IPS DF 6.9 (cell line): ENCODE results near the gene PITX3.

Experiments
- DNase-seq: peaks from one replicate; pipeline ENCODE4 v3.0.0-alpha.2; 2013; ENCODE audit warnings: low read depth, low spot score
- H3K27ac ChIP-seq: one replicate; pipeline ENCODE4 v1.5.1; 2013; ENCODE audit warnings: low read length, control low read depth
- H3K27me3 ChIP-seq: 2 replicates; pipeline ENCODE4 v1.6.1; 2013; ENCODE audit warnings: mild to moderate bottlenecking, low read length; ENCODE audit not compliant: control insufficient read depth, insufficient read depth
- H3K36me3 ChIP-seq: 2 replicates; pipeline ENCODE4 v1.6.1; 2013; ENCODE audit warnings: low read length; ENCODE audit not compliant: control insufficient read depth, insufficient read depth
- H3K4me1 ChIP-seq: 2 replicates; pipeline ENCODE4 v1.6.1; 2013; ENCODE audit warnings: low read length; ENCODE audit not compliant: control insufficient read depth, insufficient read depth
- H3K4me3 ChIP-seq: 2 replicates; pipeline ENCODE4 v1.5.1; 2013; ENCODE audit warnings: mild to moderate bottlenecking, low read length
- H3K9me3 ChIP-seq: 2 replicates; pipeline ENCODE4 v1.6.1; 2013; ENCODE audit warnings: low read length, inconsistent platforms; ENCODE audit not compliant: control insufficient read depth, insufficient read depth
- WGBS: extraction: QIAGEN DNeasy Blood & Tissue Kit; methylation state at CpG from one replicate; pipeline ENCODE4 v1.1.7; 2013; ENCODE audit warnings: mixed read lengths, missing lambda C conversion rate; ENCODE audit not compliant: insufficient read length, insufficient coverage; 5-methylcytosine and 5-hydroxymethylcytosine counted together

Gene PITX3

GRCh38 chr10:102280397-102281101 is 39.2 kb upstream of the PITX3 start:
- H3K4me1 ChIP-seq: no peaks in the 10 kb centered on the region
- no peak overlapping the region for H3K27ac ChIP-seq
- H3K4me3 ChIP-seq: no peak overlapping the region
- H3K27me3 ChIP-seq: no peaks in the 10 kb centered on the region
- no peaks in the 10 kb centered on the region for H3K36me3 ChIP-seq
- H3K9me3 ChIP-seq: no peaks in the 10 kb centered on the region
- no CpG with 5 or more reads among the region's 3 CpGs for WGBS
- no peak for DNase-seq

DNA sequence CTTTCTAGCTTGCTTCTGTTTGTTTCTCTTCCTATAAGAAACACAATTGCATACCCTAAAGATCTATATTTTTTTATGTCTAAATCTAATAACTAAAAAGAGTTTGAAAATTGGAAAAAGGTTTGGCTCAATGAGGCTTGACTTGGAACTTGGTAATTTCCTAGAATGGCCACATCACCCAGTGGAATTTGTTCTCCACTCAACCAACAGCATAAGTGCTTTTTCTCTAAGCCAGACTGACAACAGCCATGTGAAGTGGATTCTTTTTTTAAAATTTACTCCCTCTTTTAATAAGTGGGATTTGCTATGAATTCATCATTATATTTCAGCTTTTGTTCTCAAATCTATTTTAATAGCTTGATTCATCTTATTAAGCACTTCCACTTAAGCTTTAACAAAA is 37.8 kb upstream of the PITX3 start:
- Histone ChIP-seq H3K27ac (no peak overlapping the region), H3K27me3 (no peaks in the 10 kb centered on the region), H3K4me3 (no peak overlapping the region), H3K9me3 (no peaks in the 10 kb centered on the region), H3K4me1 (no peaks in the 10 kb centered on the region), H3K36me3 (no peaks in the 10 kb centered on the region)
- DNase-seq: no peak

GRCh38 chr10:102275343-102275742 is 34.0 kb upstream of the PITX3 start:
- no CpG with 5 or more reads among the region's 2 CpGs for WGBS
- DNase-seq: no peak
- Histone ChIP-seq H3K9me3 (no peaks in the 10 kb centered on the region), H3K36me3 (no peaks in the 10 kb centered on the region), H3K4me3 (no peak overlapping the region), H3K27me3 (no peaks in the 10 kb centered on the region), H3K4me1 (no peaks in the 10 kb centered on the region), H3K27ac (no peak overlapping the region)

DNA sequence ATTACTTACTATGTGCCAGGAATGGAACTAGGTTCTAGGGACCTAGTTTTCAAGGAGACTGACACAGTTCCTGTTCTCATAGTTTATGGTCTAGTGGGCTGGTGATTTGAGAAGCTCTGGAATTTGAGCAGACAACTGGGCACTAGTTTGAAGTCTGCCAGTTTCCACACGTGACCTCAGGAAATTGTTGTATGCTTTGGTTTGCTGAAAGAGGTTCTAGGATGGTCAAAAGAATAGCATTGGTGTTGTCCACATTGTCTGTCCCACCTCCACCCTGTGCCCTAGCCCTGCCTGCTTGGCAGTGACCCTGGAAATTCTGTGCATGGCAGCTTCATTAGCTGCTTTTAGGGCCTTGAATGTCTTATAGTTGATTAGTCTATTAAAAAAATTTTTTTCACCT is 32.8 kb upstream of the PITX3 start:
- no peaks in the 10 kb centered on the region for H3K36me3 ChIP-seq
- H3K4me3 ChIP-seq: no peak overlapping the region
- H3K27me3 ChIP-seq: no peaks in the 10 kb centered on the region
- DNase-seq: no peak
- H3K27ac ChIP-seq: no peak overlapping the region
- WGBS: no CpG with 5 or more reads among the region's 1 CpG
- H3K4me1 ChIP-seq: no peaks in the 10 kb centered on the region
- H3K9me3 ChIP-seq: no peaks in the 10 kb centered on the region

- Histone ChIP-seq H3K27ac (no peak overlapping the region), H3K27me3 (no peaks in the 10 kb centered on the region), H3K4me1 (no peaks in the 10 kb centered on the region), H3K36me3 (no peaks in the 10 kb centered on the region), H3K9me3 (no peaks in the 10 kb centered on the region), H3K4me3 (no peak overlapping the region)
- DNase-seq: no peak
- WGBS: no CpG with 5 or more reads among the region's 3 CpGs
These were observed 27.7 kb upstream of the PITX3 start for GRCh38 chr10:102269017-102269416.

DNA sequence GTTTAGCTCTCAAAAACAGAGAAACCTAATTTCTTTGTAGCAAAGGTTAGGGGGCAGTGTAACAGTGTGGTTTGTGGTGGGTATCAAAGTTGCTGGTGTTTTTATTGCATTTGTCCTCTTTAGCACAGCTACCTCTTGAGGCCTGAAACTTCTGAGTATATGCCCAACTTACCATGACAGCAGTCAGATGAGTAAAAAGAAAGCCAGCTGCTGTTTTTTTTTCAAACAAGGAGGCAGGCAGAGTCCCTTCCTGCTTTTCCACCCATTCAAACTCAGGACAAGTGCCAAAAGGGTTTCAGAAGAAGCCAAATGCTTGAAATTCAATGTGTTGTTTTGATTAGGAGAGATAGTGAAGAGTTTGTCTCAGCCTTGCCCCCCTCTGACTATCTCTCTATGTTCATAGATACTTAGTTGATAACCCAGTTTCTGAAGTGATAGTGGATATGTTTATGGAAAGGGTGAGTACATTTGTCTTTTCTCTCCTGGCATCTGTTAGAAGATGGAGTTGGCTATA is 27.1 kb upstream of the PITX3 start:
- no peak overlapping the region for H3K27ac ChIP-seq
- H3K36me3 ChIP-seq: no peaks in the 10 kb centered on the region
- no peaks in the 10 kb centered on the region for H3K4me1 ChIP-seq
- H3K4me3 ChIP-seq: no peak overlapping the region
- H3K9me3 ChIP-seq: no peaks in the 10 kb centered on the region
- no peaks in the 10 kb centered on the region for H3K27me3 ChIP-seq
- no peak for DNase-seq

DNA sequence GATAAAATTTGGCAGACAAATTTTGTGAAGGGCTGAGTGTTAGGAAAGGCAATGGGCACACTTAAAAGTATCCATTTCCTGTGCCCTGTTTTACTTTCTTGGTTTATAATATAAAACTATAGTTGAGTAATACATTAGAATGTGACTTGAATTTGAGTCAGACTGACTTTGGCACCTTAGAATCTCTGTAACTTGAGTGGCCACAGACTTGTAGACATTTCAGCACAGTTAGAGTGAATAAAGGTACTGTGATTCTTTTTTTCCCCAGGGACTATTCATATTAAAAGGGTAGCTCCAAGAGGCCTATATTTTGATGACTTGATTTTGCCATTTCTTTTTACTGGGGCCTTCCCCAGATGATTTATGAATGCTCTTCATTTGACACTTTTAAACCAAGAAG is 26.4 kb upstream of the PITX3 start:
- no peak overlapping the region for H3K27ac ChIP-seq
- no peaks in the 10 kb centered on the region for H3K36me3 ChIP-seq
- H3K4me1 ChIP-seq: no peaks in the 10 kb centered on the region
- H3K9me3 ChIP-seq: no peaks in the 10 kb centered on the region
- DNase-seq: no peak
- no peaks in the 10 kb centered on the region for H3K27me3 ChIP-seq
- no peak overlapping the region for H3K4me3 ChIP-seq

GRCh38 chr10:102266670-102267069 is 25.4 kb upstream of the PITX3 start:
- DNase-seq: no peak

GRCh38 chr10:102264371-102264770 is 23.1 kb upstream of the PITX3 start:
- no peak overlapping the region for H3K27ac ChIP-seq
- H3K4me3 ChIP-seq: no peak overlapping the region
- no peak for DNase-seq
- H3K9me3 ChIP-seq: no peaks in the 10 kb centered on the region
- no peaks in the 10 kb centered on the region for H3K4me1 ChIP-seq
- no CpG with 5 or more reads among the region's 4 CpGs for WGBS
- no peaks in the 10 kb centered on the region for H3K36me3 ChIP-seq
- no peaks in the 10 kb centered on the region for H3K27me3 ChIP-seq

More at GRCh38 chr10:102266670-102267069, 25.4 kb upstream of the PITX3 start:
- no peak overlapping the region for H3K27ac ChIP-seq
- H3K4me1 ChIP-seq: no peaks in the 10 kb centered on the region
- H3K36me3 ChIP-seq: no peaks in the 10 kb centered on the region
- no CpG with 5 or more reads among the region's 3 CpGs for WGBS
- no peaks in the 10 kb centered on the region for H3K27me3 ChIP-seq
- no peaks in the 10 kb centered on the region for H3K9me3 ChIP-seq
- no peak overlapping the region for H3K4me3 ChIP-seq

- no peak for DNase-seq
- Histone ChIP-seq H3K4me3 (no peak overlapping the region), H3K9me3 (no peaks in the 10 kb centered on the region), H3K27ac (no peak overlapping the region), H3K4me1 (no peaks in the 10 kb centered on the region), H3K27me3 (no peaks in the 10 kb centered on the region), H3K36me3 (no peaks in the 10 kb centered on the region)
- no CpG with 5 or more reads among the region's 4 CpGs for WGBS
These were observed 21.5 kb upstream of the PITX3 start for GRCh38 chr10:102262744-102263370.

- WGBS: no CpG with 5 or more reads among the region's 6 CpGs
- no peaks in the 10 kb centered on the region for H3K4me1 ChIP-seq
- no peaks in the 10 kb centered on the region for H3K36me3 ChIP-seq
These were observed 20.5 kb upstream of the PITX3 start for GRCh38 chr10:102261842-102262241.

More at GRCh38 chr10:102261842-102262241, 20.5 kb upstream of the PITX3 start:
- no peaks in the 10 kb centered on the region for H3K27me3 ChIP-seq
- no peak overlapping the region for H3K27ac ChIP-seq
- H3K4me3 ChIP-seq: no peak overlapping the region
- H3K9me3 ChIP-seq: no peaks in the 10 kb centered on the region
- DNase-seq: no peak
